ENCODE data around the gene PRDM16. TPM values are rescaled to one million over a fixed set of nuclear protein-coding genes. Genes with fewer than 3 reads are reported as not detected.

PRDM16 gene
- total RNA-seq, 1 experiment from 2014 or later: 5.3 TPM

DNA sequence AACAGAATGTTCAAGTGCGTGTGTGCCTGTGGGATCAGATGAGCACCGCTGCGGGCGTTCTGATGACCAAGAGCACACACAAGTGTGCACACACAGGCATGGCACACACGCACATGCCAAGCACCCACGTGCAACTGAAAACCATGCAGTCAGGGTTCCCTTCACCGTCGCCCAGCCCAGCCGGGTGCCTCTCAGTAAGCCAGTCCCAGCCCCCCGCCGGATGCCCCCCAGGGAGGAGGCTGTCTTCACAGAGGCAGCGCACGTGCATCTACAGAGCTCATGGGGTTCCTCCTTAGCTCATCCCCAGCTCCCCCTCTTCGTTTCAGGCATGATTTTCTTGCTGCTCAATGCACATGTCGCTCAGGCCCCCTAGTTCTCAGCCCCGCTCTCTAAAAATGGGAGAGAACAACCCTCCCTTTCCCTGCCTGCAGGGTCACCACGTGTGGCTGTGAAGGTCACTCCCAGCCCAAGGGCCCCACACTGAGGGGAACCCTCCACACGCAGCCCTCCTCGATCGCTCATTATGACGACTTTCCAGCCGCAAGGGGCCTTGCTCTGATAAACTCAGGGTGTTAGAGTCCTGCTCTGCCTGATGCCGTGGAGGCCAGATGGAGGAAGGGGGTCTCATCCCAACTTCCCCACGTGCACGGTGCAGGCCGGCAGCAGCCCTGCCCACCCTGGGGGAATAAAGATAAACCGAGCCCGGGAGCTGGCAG, 355.1 kb downstream of the PRDM16 start:
- H3K9me3 ChIP-seq: no peaks in the 10 kb centered on the region
- Mint-ChIP-seq H3K9me3 (ENCODE audit: unreplicated experiment) (no peaks in the 10 kb centered on the region), H3K36me3 (ENCODE audit: insufficient read depth, unreplicated experiment) (no peaks in the 10 kb centered on the region), H3K27me3 (ENCODE audit: insufficient read depth, unreplicated experiment) (no peaks in the 10 kb centered on the region), H3K27ac (ENCODE audit: unreplicated experiment) (no peak overlapping the region), H3K4me3 (ENCODE audit: unreplicated experiment) (no peak overlapping the region), H3K4me1 (ENCODE audit: low read depth, unreplicated experiment) (no peaks in the 10 kb centered on the region)
- no peaks in the 10 kb centered on the region for H3K36me3 ChIP-seq (ENCODE audit: control insufficient read depth, insufficient read depth, low read length)
- H3K4me3 ChIP-seq (ENCODE audit: low read depth, low read length): no peak overlapping the region
- TF ChIP-seq, protein P1, sequence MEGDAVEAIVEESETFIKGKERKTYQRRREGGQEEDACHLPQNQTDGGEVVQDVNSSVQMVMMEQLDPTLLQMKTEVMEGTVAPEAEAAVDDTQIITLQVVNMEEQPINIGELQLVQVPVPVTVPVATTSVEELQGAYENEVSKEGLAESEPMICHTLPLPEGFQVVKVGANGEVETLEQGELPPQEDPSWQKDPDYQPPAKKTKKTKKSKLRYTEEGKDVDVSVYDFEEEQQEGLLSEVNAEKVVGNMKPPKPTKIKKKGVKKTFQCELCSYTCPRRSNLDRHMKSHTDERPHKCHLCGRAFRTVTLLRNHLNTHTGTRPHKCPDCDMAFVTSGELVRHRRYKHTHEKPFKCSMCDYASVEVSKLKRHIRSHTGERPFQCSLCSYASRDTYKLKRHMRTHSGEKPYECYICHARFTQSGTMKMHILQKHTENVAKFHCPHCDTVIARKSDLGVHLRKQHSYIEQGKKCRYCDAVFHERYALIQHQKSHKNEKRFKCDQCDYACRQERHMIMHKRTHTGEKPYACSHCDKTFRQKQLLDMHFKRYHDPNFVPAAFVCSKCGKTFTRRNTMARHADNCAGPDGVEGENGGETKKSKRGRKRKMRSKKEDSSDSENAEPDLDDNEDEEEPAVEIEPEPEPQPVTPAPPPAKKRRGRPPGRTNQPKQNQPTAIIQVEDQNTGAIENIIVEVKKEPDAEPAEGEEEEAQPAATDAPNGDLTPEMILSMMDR (IDR thresholded peaks at IDR 0.05; ENCODE audit: insufficient read depth in 1 of 2, low read depth in 1 of 2, low read length in 1 of 2, severe bottlenecking in 1 of 2, unreplicated experiment in 1 of 2): no peak
- no TSS peak for BruUV-seq (replicated peaks)
- no peak for DNase-seq
- ChIA-PET POLR2A (no interaction called here), CTCF (interaction anchor here (1.0 kb wide), 1 partner anchor 411 kb away, joined by 3 read pairs; no protein-coding TSS in a partner anchor)
- intact Hi-C loops (cut with micrococcal nuclease; ENCODE audit: unreplicated experiment): loop anchor here (1.0 to 2.0 kb wide), 2 partner anchors 355 to 412 kb away; partner anchors contain the start of gene PRDM16
- no peaks in the 10 kb centered on the region for H3K4me1 ChIP-seq
- no peaks in the 10 kb centered on the region for H3K27me3 ChIP-seq (replicated peaks; ENCODE audit: control insufficient read depth, insufficient read depth, low read length)

- no TSS peak for BruUV-seq (replicated peaks)
- CTCF ChIA-PET: interaction anchor here (0.6 to 1.0 kb wide), 3 partner anchors 316 to 428 kb away, joined by 3 to 7 read pairs (median 5); no protein-coding TSS in a partner anchor
- Histone ChIP-seq H3K27me3 (replicated peaks; ENCODE audit: control insufficient read depth, insufficient read depth, low read length) (no peaks in the 10 kb centered on the region), H3K36me3 (ENCODE audit: control insufficient read depth, insufficient read depth, low read length) (no peaks in the 10 kb centered on the region), H3K4me1 (no peaks in the 10 kb centered on the region), H3K9me3 (no peaks in the 10 kb centered on the region), H3K4me3 (ENCODE audit: low read depth, low read length) (no peak overlapping the region)
- intact Hi-C loops (cut with micrococcal nuclease; ENCODE audit: unreplicated experiment): loop anchor here (2.0 kb wide), 1 partner anchor 357 kb away; the partner anchor contains the start of gene PRDM16
- Mint-ChIP-seq H3K27ac (ENCODE audit: unreplicated experiment) (no peak overlapping the region), H3K4me3 (ENCODE audit: unreplicated experiment) (no peak overlapping the region), H3K9me3 (ENCODE audit: unreplicated experiment) (no peaks in the 10 kb centered on the region), H3K4me1 (ENCODE audit: low read depth, unreplicated experiment) (no peaks in the 10 kb centered on the region), H3K36me3 (ENCODE audit: insufficient read depth, unreplicated experiment) (no peaks in the 10 kb centered on the region), H3K27me3 (ENCODE audit: insufficient read depth, unreplicated experiment) (no peaks in the 10 kb centered on the region)
- TF ChIP-seq, protein P1 (IDR thresholded peaks at IDR 0.05; ENCODE audit: insufficient read depth in 1 of 2, low read depth in 1 of 2, low read length in 1 of 2, severe bottlenecking in 1 of 2, unreplicated experiment in 1 of 2): no peak
- POLR2A ChIA-PET: no interaction called here
- DNase-seq: no peak
Observed at GRCh38 chr1:3425486-3426215, 356.6 kb downstream of the PRDM16 start.

DNA sequence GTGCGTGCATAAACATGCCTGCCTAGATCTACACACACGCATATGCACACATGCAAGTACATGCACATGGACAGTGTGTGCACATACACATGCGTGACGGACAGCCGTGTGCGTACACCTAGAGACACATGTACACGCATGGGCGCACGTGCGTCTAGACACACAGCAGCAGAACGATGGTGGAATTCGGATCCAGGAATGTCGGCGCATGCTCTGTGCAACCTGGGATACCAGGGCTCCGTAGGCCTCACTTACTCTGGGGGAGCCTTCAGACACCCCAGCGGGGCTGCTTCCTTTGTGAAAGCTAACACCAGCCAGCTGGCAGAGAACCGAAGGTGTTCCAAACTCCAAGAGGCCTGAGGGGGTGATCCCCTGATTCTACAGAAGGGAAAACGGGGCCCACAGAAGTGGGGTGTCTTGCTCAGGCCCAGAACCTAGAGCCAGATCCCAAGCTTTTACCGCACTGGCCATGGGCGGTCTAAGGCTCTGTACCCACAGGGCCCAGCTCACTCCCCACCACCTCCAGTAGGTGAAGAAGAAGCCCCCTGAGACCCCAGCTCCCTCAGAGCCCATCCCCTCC, 358.0 kb downstream of the PRDM16 start:
- no peaks in the 10 kb centered on the region for H3K27me3 Mint-ChIP-seq (ENCODE audit: insufficient read depth, unreplicated experiment)
- TF ChIP-seq, protein P1 (IDR thresholded peaks at IDR 0.05; ENCODE audit: insufficient read depth in 1 of 2, low read depth in 1 of 2, low read length in 1 of 2, severe bottlenecking in 1 of 2, unreplicated experiment in 1 of 2): no peak
- H3K27ac Mint-ChIP-seq (ENCODE audit: unreplicated experiment): no peak overlapping the region
- H3K4me3 Mint-ChIP-seq (ENCODE audit: unreplicated experiment): no peak overlapping the region
- intact Hi-C loops (cut with micrococcal nuclease; ENCODE audit: unreplicated experiment): no loop called here
- CTCF ChIA-PET: interaction anchor here (0.9 kb wide), 1 partner anchor 26 kb away, joined by 3 read pairs; no protein-coding TSS in a partner anchor
- no peaks in the 10 kb centered on the region for H3K9me3 Mint-ChIP-seq (ENCODE audit: unreplicated experiment)
- Histone ChIP-seq H3K4me3 (ENCODE audit: low read depth, low read length) (no peak overlapping the region), H3K9me3 (no peaks in the 10 kb centered on the region), H3K4me1 (no peaks in the 10 kb centered on the region), H3K27me3 (replicated peaks; ENCODE audit: control insufficient read depth, insufficient read depth, low read length) (no peaks in the 10 kb centered on the region), H3K36me3 (ENCODE audit: control insufficient read depth, insufficient read depth, low read length) (no peaks in the 10 kb centered on the region)
- POLR2A ChIA-PET: no interaction called here
- DNase-seq: no peak
- no peaks in the 10 kb centered on the region for H3K36me3 Mint-ChIP-seq (ENCODE audit: insufficient read depth, unreplicated experiment)
- BruUV-seq (replicated peaks): no TSS peak
- H3K4me1 Mint-ChIP-seq (ENCODE audit: low read depth, unreplicated experiment): no peaks in the 10 kb centered on the region
